ENCODE measurements around the gene ZNF423. TPM values are rescaled to one million over a fixed set of nuclear protein-coding genes. Genes with fewer than 3 reads are reported as not detected.

ZNF423 gene
- total and polyA plus RNA-seq, 9 of the 15 experiments (the other 6 are each of a cell fraction or from before 2014, with no cell fraction given), result not detected

GRCh38 chr16:49645263-49645662 is 210.6 kb downstream of the ZNF423 start:
- H3K36me3 ChIP-seq (ENCODE audit: control insufficient read depth, insufficient read depth, low read length), result no peaks in the 10 kb centered on the region
- no peak overlapping the region for H3K9ac ChIP-seq (ENCODE audit: insufficient read depth in 1 of 2, low read depth in 2 of 2, low read length in 2 of 2)
- ChIA-PET POLR2A (no interaction called here), CTCF (ENCODE audit: low intra/inter-chr PET ratio) (no interaction called here)
- intact Hi-C loops (cut with micrococcal nuclease) (no loop called here), in situ Hi-C loops (cut with MboI) (no loop called here)
- ATAC-seq (no peak), FAIRE-seq (no peak), DNase-seq (ENCODE audit: extremely low read depth in 1 of 4, low spot score in 3 of 4) (no peak)
- no peaks in the 10 kb centered on the region for H4K20me1 ChIP-seq (replicated peaks; ENCODE audit: control insufficient read depth, insufficient read depth, low read length)
- H3K9me1 ChIP-seq (ENCODE audit: control insufficient read depth, insufficient read depth, low read length), result no peaks in the 10 kb centered on the region
- 8% methylated on average over 1 of the region's 1 CpG for WGBS (ENCODE audit: insufficient coverage, low coverage, missing lambda C conversion rate)
- H3K79me2 ChIP-seq (ENCODE audit: control insufficient read depth, insufficient read depth, low read length), result no peaks in the 10 kb centered on the region
- TF ChIP-seq ZBTB17 (CRISPR knock-in tag; IDR thresholded peaks at IDR 0.05) (peak; percentile 84), ARID1B (IDR thresholded peaks at IDR 0.05) (no peak), ZNF23 (CRISPR knock-in tag; IDR thresholded peaks at IDR 0.05) (peak; percentile 73)
- H2AFZ ChIP-seq (ENCODE audit: low read depth, low read length), result no peak overlapping the region
- no peak overlapping the region for H3K27ac ChIP-seq (ENCODE audit: extremely low read depth, low read depth, low read length)
- H3K4me3 ChIP-seq, result no peak overlapping the region
- no peak overlapping the region for H3K4me2 ChIP-seq (ENCODE audit: insufficient read depth, low read length)
- H3K4me1 ChIP-seq (replicated peaks in 1 of 2; ENCODE audit: control insufficient read depth in 2 of 2, insufficient read depth in 2 of 2, low read length in 2 of 2), result no peaks in the 10 kb centered on the region
- peaks cover 4% of the 10 kb centered on the region; the same call in 1 of the 2 replicates for H3K9me3 ChIP-seq (replicated peaks; ENCODE audit: control insufficient read depth, insufficient read depth, low read depth, low read length)
- no TSS peak for BruUV-seq (replicated peaks)
- peaks cover 0 to 17% of the 10 kb centered on the region in 2 experiments; a peak in 3 of 5 replicates for H3K27me3 ChIP-seq (ENCODE audit: control insufficient read depth in 2 of 2, insufficient read depth in 2 of 2, low read length in 2 of 2)

GRCh38 chr16:49644145-49644463 is 211.8 kb downstream of the ZNF423 start:
- Histone ChIP-seq H3K9me3 (replicated peaks; ENCODE audit: control insufficient read depth, insufficient read depth, low read depth, low read length) (peaks cover 4% of the 10 kb centered on the region; the same call in 1 of the 2 replicates), H4K20me1 (replicated peaks; ENCODE audit: control insufficient read depth, insufficient read depth, low read length) (no peaks in the 10 kb centered on the region), H3K9me1 (ENCODE audit: control insufficient read depth, insufficient read depth, low read length) (no peaks in the 10 kb centered on the region), H2AFZ (ENCODE audit: low read depth, low read length) (no peak overlapping the region), H3K4me2 (ENCODE audit: insufficient read depth, low read length) (no peak overlapping the region), H3K27me3 (ENCODE audit: control insufficient read depth in 2 of 2, insufficient read depth in 2 of 2, low read length in 2 of 2) (peaks cover 2 to 29% of the 10 kb centered on the region in 2 experiments; a peak in 3 of 5 replicates), H3K4me1 (replicated peaks in 1 of 2; ENCODE audit: control insufficient read depth in 2 of 2, insufficient read depth in 2 of 2, low read length in 2 of 2) (no peaks in the 10 kb centered on the region), H3K27ac (ENCODE audit: extremely low read depth, low read depth, low read length) (no peak overlapping the region), H3K79me2 (ENCODE audit: control insufficient read depth, insufficient read depth, low read length) (no peaks in the 10 kb centered on the region), H3K36me3 (ENCODE audit: control insufficient read depth, insufficient read depth, low read length) (no peaks in the 10 kb centered on the region), H3K9ac (ENCODE audit: insufficient read depth in 1 of 2, low read depth in 2 of 2, low read length in 2 of 2) (no peak overlapping the region), H3K4me3 (no peak overlapping the region)
- in situ Hi-C loops (cut with MboI), result no loop called here
- ChIA-PET POLR2A (no interaction called here), CTCF (ENCODE audit: low intra/inter-chr PET ratio) (no interaction called here)
- no TSS peak for BruUV-seq (replicated peaks)
- 0% methylated on average over 4 of the region's 4 CpGs for WGBS (ENCODE audit: insufficient coverage, low coverage, missing lambda C conversion rate)
- peak; percentile 23; the same call in 1 of the 2 replicates for TF ChIP-seq SPI1 (IDR thresholded peaks at IDR 0.05; ENCODE audit: borderline replicate concordance, low read depth, low read length)
- TF ChIP-seq RBM34 (IDR thresholded peaks at IDR 0.05; ENCODE audit: borderline replicate concordance, insufficient read depth, low read length), result no peak
- ATAC-seq, result no peak
- intact Hi-C loops (cut with micrococcal nuclease), result no loop called here
- FAIRE-seq, result no peak
- DNase-seq (ENCODE audit: extremely low read depth in 1 of 4, low spot score in 3 of 4), result no peak
